WI38 (cell line): ENCODE measurements around the gene ADGRA3.

Experiments
- H3K4me3 ChIP-seq: 2 replicates; pipeline ENCODE4 v1.5.1; 2011; ENCODE audit warnings: low read depth, mild to moderate bottlenecking, control low read depth, low read length
- CTCF ChIP-seq: IDR thresholded peaks from 2 replicates; pipeline ENCODE4 v1.5.1; 2012; ENCODE audit warnings: low read depth, mild to moderate bottlenecking, control low read depth, low read length

ADGRA3 gene

GRCh38 chr4:22539251-22539650 is 23.4 kb upstream of the ADGRA3 start:
- TF ChIP-seq CTCF: no peak
- no peak overlapping the region for H3K4me3 ChIP-seq

- TF ChIP-seq CTCF: no peak
- no peak overlapping the region for H3K4me3 ChIP-seq
Observed at GRCh38 chr4:22537864-22538263, 22.0 kb upstream of the ADGRA3 start.

GRCh38 chr4:22534374-22534773 is 18.5 kb upstream of the ADGRA3 start:
- no peak for TF ChIP-seq CTCF
- no peak overlapping the region for H3K4me3 ChIP-seq

GRCh38 chr4:22532896-22533295 is 17.0 kb upstream of the ADGRA3 start:
- TF ChIP-seq CTCF: no peak
- no peak overlapping the region for H3K4me3 ChIP-seq

- no peak for TF ChIP-seq CTCF
- no peak overlapping the region for H3K4me3 ChIP-seq
Observed at GRCh38 chr4:22532117-22532516, 16.3 kb upstream of the ADGRA3 start.

GRCh38 chr4:22531311-22532019 is 15.6 kb upstream of the ADGRA3 start:
- TF ChIP-seq CTCF: no peak
- no peak overlapping the region for H3K4me3 ChIP-seq

GRCh38 chr4:22524895-22525294 is 9.0 kb upstream of the ADGRA3 start:
- H3K4me3 ChIP-seq: no peak overlapping the region
- TF ChIP-seq CTCF: no peak
